Measurements from ENCODE around the gene KHDC1. TPM values are rescaled to one million over a fixed set of nuclear protein-coding genes. Genes with fewer than 3 reads are reported as not detected.

KHDC1 gene
- total and polyA plus RNA-seq, 2 experiments from 2014 or later, result 1.1 to 3.8 TPM

DNA sequence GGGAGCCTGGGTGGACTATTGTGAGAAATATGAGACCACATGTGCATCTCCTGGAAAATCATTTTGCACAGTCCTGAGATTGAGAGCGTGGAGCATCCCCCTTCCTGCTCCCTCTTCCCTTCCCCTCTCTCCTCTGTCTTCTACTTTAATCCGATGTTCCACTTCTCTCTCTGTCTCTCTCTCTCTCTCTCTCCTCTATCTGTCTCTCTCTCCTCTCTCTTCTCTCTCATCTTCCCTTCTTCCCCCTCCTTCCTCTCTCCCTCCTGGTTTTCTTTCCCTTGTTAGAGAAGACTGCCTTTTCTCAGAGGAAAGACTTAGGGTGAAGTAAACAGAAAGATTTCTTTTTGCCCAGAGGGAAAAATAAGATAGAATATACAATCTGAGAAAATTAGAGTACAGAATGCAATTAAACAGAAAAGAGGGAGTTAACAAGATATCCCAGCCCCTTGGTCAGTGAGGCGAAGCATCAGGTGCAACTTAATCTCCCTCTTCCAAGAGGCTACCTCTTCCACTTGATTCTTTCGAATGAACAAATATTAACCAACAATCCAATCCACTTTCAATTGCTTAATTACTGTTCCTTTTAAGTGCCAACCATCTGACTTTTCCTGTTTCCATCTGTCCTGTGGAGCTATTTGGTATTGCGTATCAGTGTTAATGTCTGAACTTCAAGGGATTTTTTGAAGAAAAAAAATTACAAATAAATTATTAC lies 14.6 kb downstream of the KHDC1 start:
- H3K4me2 ChIP-seq (ENCODE audit: unreplicated experiment), result no peak overlapping the region
- TF ChIP-seq EZH2phosphoT487 (IDR thresholded peaks at IDR 0.05; ENCODE audit: insufficient read depth, low read depth), result no peak
- no peak for TF ChIP-seq EZH2 (IDR thresholded peaks at IDR 0.05; ENCODE audit: insufficient read depth, poor library complexity, severe bottlenecking)
- H3K9me2 ChIP-seq (ENCODE audit: insufficient read depth), result no peaks in the 10 kb centered on the region
- no peaks in the 10 kb centered on the region for H3F3A ChIP-seq (ENCODE audit: insufficient read depth)
- H3K36me3 ChIP-seq (ENCODE audit: low read depth), result no peaks in the 10 kb centered on the region
- H3K27ac ChIP-seq, result no peak overlapping the region
- WGBS, 2 experiments (ENCODE audit: low coverage in 1 of 2, low lambda C conversion rate in 2 of 2, missing lambda C conversion rate in 2 of 2), result 81% methylated on average over 5 of the region's 5 CpGs
- H3K79me2 ChIP-seq (ENCODE audit: insufficient read depth), result no peaks in the 10 kb centered on the region
- H3K27me3 ChIP-seq (replicated peaks; ENCODE audit: insufficient read depth), result no peaks in the 10 kb centered on the region
- H3K9ac ChIP-seq, result no peak overlapping the region
- H3K9me3 ChIP-seq (ENCODE audit: low read depth), result no peaks in the 10 kb centered on the region
- in situ Hi-C loops (cut with MboI), result no loop called here
- no peak overlapping the region for H3K4me3 ChIP-seq
- H2AFZ ChIP-seq, result no peak overlapping the region
- H4K20me1 ChIP-seq (ENCODE audit: insufficient read depth), result no peaks in the 10 kb centered on the region
- no peaks in the 10 kb centered on the region for H3K4me1 ChIP-seq (ENCODE audit: insufficient read depth)
- DNase-seq, result no peak

DNA sequence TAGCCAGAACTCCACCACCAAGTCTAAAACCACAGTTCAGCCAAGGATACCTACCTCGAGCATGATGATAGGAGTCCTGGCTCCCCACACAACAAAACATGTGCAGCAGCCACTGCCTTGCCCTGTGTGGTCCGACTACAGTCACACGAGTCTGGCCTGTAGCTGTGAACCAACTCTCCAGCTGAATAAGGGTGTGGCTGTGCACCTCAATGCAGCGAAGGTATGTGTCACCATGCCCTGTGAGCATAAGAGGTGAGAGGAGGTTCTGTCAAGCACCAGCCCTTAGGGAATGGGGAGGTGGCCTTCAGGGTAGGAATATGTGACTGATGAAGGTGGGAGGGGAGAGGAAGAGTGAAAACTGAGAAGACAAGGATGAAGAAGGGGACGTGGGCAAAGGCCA lies 21.0 kb downstream of the KHDC1 start:
- no peak for DNase-seq
- Histone ChIP-seq H3K9me3 (ENCODE audit: low read depth) (no peaks in the 10 kb centered on the region), H3K79me2 (ENCODE audit: insufficient read depth) (no peaks in the 10 kb centered on the region), H3K27me3 (replicated peaks; ENCODE audit: insufficient read depth) (no peaks in the 10 kb centered on the region), H3K9me2 (ENCODE audit: insufficient read depth) (no peaks in the 10 kb centered on the region), H3K4me2 (ENCODE audit: unreplicated experiment) (no peak overlapping the region), H3K27ac (no peak overlapping the region), H3K4me3 (no peak overlapping the region), H4K20me1 (ENCODE audit: insufficient read depth) (no peaks in the 10 kb centered on the region), H2AFZ (no peak overlapping the region), H3K36me3 (ENCODE audit: low read depth) (no peaks in the 10 kb centered on the region), H3F3A (ENCODE audit: insufficient read depth) (no peaks in the 10 kb centered on the region), H3K9ac (no peak overlapping the region), H3K4me1 (ENCODE audit: insufficient read depth) (no peaks in the 10 kb centered on the region)
- no peak for TF ChIP-seq EZH2phosphoT487 (IDR thresholded peaks at IDR 0.05; ENCODE audit: insufficient read depth, low read depth)
- TF ChIP-seq EZH2 (IDR thresholded peaks at IDR 0.05; ENCODE audit: insufficient read depth, poor library complexity, severe bottlenecking), result no peak
- in situ Hi-C loops (cut with MboI), result no loop called here
- 81 to 88% methylated on average over 5 of the region's 5 CpGs for WGBS, 2 experiments (ENCODE audit: low coverage in 1 of 2, low lambda C conversion rate in 2 of 2, missing lambda C conversion rate in 2 of 2)

- H3K79me2 ChIP-seq (ENCODE audit: insufficient read depth), result no peaks in the 10 kb centered on the region
- WGBS, 2 experiments (ENCODE audit: low coverage in 1 of 2, low lambda C conversion rate in 2 of 2, missing lambda C conversion rate in 2 of 2), result 90 to 91% methylated on average over 4 of the region's 4 CpGs
Measured at GRCh38 chr6:73240730-73241129, 22.3 kb downstream of the KHDC1 start.

DNA sequence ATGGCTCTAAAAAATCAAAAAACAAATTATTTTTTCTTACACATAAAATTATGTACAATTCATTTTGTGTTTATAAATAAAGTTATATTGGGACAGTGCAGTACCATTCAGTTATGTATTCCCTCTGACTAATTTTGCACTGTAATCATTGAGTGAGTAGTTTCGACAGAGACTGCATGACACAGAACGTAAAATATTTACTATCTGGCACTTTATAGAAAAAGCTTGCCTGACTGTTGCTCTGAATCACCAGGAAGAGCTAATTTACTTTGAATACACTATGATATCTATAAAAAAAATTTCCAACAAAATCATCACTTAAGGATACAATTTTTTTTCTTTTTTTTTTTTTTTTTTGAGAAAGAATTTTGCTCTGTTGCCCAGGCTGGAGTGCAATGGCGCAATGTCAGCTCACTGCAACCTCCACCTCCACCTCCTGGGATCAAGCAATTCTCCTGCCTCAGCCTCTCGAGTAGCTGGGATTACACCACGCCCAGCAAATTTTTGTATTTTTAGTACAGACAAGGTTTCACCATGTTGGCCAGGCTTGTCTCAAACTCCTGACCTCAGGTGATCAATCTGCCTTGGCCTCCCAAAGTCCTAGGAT lies 26.7 kb downstream of the KHDC1 start:
- H2AFZ ChIP-seq, result no peak overlapping the region
- peaks cover 34% of the 10 kb centered on the region for H3F3A ChIP-seq (ENCODE audit: insufficient read depth)
- H3K9me2 ChIP-seq (ENCODE audit: insufficient read depth), result no peaks in the 10 kb centered on the region
- H3K36me3 ChIP-seq (ENCODE audit: low read depth), result no peaks in the 10 kb centered on the region
- H3K27me3 ChIP-seq (replicated peaks; ENCODE audit: insufficient read depth), result no peaks in the 10 kb centered on the region
- no peaks in the 10 kb centered on the region for H3K9me3 ChIP-seq (ENCODE audit: low read depth)
- H3K79me2 ChIP-seq (ENCODE audit: insufficient read depth), result no peaks in the 10 kb centered on the region
- H3K4me2 ChIP-seq (ENCODE audit: unreplicated experiment), result no peak overlapping the region
- no peak for TF ChIP-seq EZH2phosphoT487 (IDR thresholded peaks at IDR 0.05; ENCODE audit: insufficient read depth, low read depth)
- no peak for TF ChIP-seq EZH2 (IDR thresholded peaks at IDR 0.05; ENCODE audit: insufficient read depth, poor library complexity, severe bottlenecking)
- peaks cover 30% of the 10 kb centered on the region for H3K4me1 ChIP-seq (ENCODE audit: insufficient read depth)
- H3K9ac ChIP-seq, result no peak overlapping the region
- WGBS, 2 experiments (ENCODE audit: low coverage in 1 of 2, low lambda C conversion rate in 2 of 2, missing lambda C conversion rate in 2 of 2), result 16% methylated on average over 5 of the region's 5 CpGs
- peak; percentile 96 for DNase-seq
- H4K20me1 ChIP-seq (ENCODE audit: insufficient read depth), result no peaks in the 10 kb centered on the region
- H3K4me3 ChIP-seq, result no peak overlapping the region
- in situ Hi-C loops (cut with MboI), result no loop called here
- H3K27ac ChIP-seq, result peak overlapping the region; percentile 46

More at GRCh38 chr6:73240730-73241129, 22.3 kb downstream of the KHDC1 start:
- H3K36me3 ChIP-seq (ENCODE audit: low read depth), result no peaks in the 10 kb centered on the region
- no peak overlapping the region for H3K4me2 ChIP-seq (ENCODE audit: unreplicated experiment)
- H3F3A ChIP-seq (ENCODE audit: insufficient read depth), result peaks cover 8% of the 10 kb centered on the region
- H3K4me1 ChIP-seq (ENCODE audit: insufficient read depth), result peaks cover 8% of the 10 kb centered on the region; the same call in 1 of the 2 replicates
- no peak overlapping the region for H3K27ac ChIP-seq
- H3K9me2 ChIP-seq (ENCODE audit: insufficient read depth), result no peaks in the 10 kb centered on the region
- H3K4me3 ChIP-seq, result no peak overlapping the region
- TF ChIP-seq EZH2phosphoT487 (IDR thresholded peaks at IDR 0.05; ENCODE audit: insufficient read depth, low read depth) (no peak), EZH2 (IDR thresholded peaks at IDR 0.05; ENCODE audit: insufficient read depth, poor library complexity, severe bottlenecking) (no peak)
- in situ Hi-C loops (cut with MboI), result no loop called here
- no peak for DNase-seq
- no peaks in the 10 kb centered on the region for H3K9me3 ChIP-seq (ENCODE audit: low read depth)
- H2AFZ ChIP-seq, result no peak overlapping the region
- H3K9ac ChIP-seq, result no peak overlapping the region
- H3K27me3 ChIP-seq (replicated peaks; ENCODE audit: insufficient read depth), result no peaks in the 10 kb centered on the region
- H4K20me1 ChIP-seq (ENCODE audit: insufficient read depth), result no peaks in the 10 kb centered on the region
